HepG2 (cell line): Measurements from ENCODE around the gene ARHGEF38. TPM values are rescaled to one million over a fixed set of nuclear protein-coding genes. Genes with fewer than 3 reads are reported as not detected.

Source experiments
- ATAC-seq: fragments of 200-7000 bp; cut with Tn5 transposase; 3 replicates; pipeline ENCODE4 v1.9.1; 2020; ENCODE audit warnings: mild to moderate bottlenecking, moderate library complexity
- BruUV-seq: library from RNA; stranded (reverse); fragments of 400-500 nt; replicated peaks from 2 replicates; lab custom pipeline; 2021; lab: Mats Ljungman, UMichigan
- CTCF ChIA-PET: fragments of 300-600 bp; formaldehyde crosslinking; extraction: SDS; loops from one replicate; lab custom pipeline; 2021; ENCODE audit warnings: low total read pairs, inconsistent platforms, low intra/inter-chr PET ratio; lab: Yijun Ruan, JAX
- POLR2A ChIA-PET: fragments of 350-600 bp; sonication (Branson Sonifier 250); formaldehyde crosslinking; loops from one replicate; lab custom pipeline; 2020; ENCODE audit warnings: antibody characterized with exemption, inconsistent platforms; lab: Yijun Ruan, JAX
- DNase-seq: peaks from one replicate; pipeline ENCODE4 v3.0.0-alpha.2; 2015; ENCODE audit warnings: low spot score
- FAIRE-seq: peaks from 3 replicates; lab custom pipeline; 2011; peaks lifted over from hg19 to GRCh38; lab: Jason Lieb, UNC
- H2AFZ ChIP-seq: one replicate; pipeline ENCODE4 v1.6.1; 2011; ENCODE audit warnings: low read length, inconsistent platforms
- H3K27ac ChIP-seq: fragments of 300-600 bp; 3 replicates; pipeline ENCODE4 v1.8.0; 2011; ENCODE audit warnings: mixed run types, mild to moderate bottlenecking, mixed read lengths, low read length, inconsistent platforms; ENCODE audit not compliant: insufficient read depth; ENCODE audit errors: extremely low read length
- H3K27me3 ChIP-seq, 2 experiments: fragments of 200-600 bp in 1 of 2; 2 replicates in 1 of 2; 3 replicates in 1 of 2; pipeline versions ENCODE4 v1.6.0 to v1.8.0; 2011; ENCODE audit warnings: low read length in 2 of 2, mild to moderate bottlenecking in 2 of 2, moderate library complexity in 2 of 2, inconsistent platforms in 1 of 2; ENCODE audit not compliant: insufficient read depth in 2 of 2, control insufficient read depth in 1 of 2
- H3K36me3 ChIP-seq, 2 experiments: fragments of 200-600 bp in 1 of 2; replicated peaks in 1 of 2; 2 replicates in 1 of 2; 3 replicates in 1 of 2; pipeline versions ENCODE4 v1.5.1 to v1.8.0; 2011; ENCODE audit warnings: low read length in 2 of 2, inconsistent platforms in 1 of 2; ENCODE audit not compliant: insufficient read depth in 2 of 2, control insufficient read depth in 1 of 2
- H3K4me1 ChIP-seq: 2 replicates; pipeline ENCODE4 v1.5.1; 2012; ENCODE audit warnings: low read length, inconsistent platforms; ENCODE audit not compliant: insufficient read depth
- H3K4me2 ChIP-seq: 2 replicates; pipeline ENCODE4 v1.6.0; 2011; ENCODE audit warnings: low read depth, low read length, inconsistent platforms
- H3K4me3 ChIP-seq, 3 experiments: fragments of 200-600 bp in 1 of 3; sonication (generic), shearing (Covaris generic) in 1 of 3; replicated peaks in 1 of 3; 2 replicates each; pipeline ENCODE4 v1.5.1; 2011 to 2016; ENCODE audit warnings: low read length in 3 of 3, inconsistent platforms in 2 of 3, low read depth in 2 of 3, mild to moderate bottlenecking in 2 of 3, control low read depth in 1 of 3, mixed read lengths in 1 of 3; ENCODE audit not compliant: insufficient read depth in 1 of 3
- H3K79me2 ChIP-seq: one replicate; pipeline ENCODE4 v1.6.1; 2011; ENCODE audit warnings: low read length, inconsistent platforms; ENCODE audit not compliant: insufficient read depth
- H3K9ac ChIP-seq: 2 replicates; pipeline ENCODE4 v1.6.0; 2011; ENCODE audit warnings: mild to moderate bottlenecking, low read depth, low read length, inconsistent platforms; ENCODE audit not compliant: insufficient read depth
- H3K9me3 ChIP-seq: 2 replicates; pipeline ENCODE4 v1.5.1; 2012; ENCODE audit warnings: mild to moderate bottlenecking, low read length
- H4K20me1 ChIP-seq: 2 replicates; pipeline ENCODE4 v1.6.0; 2011; ENCODE audit warnings: inconsistent platforms, mild to moderate bottlenecking, low read length, moderate library complexity; ENCODE audit not compliant: insufficient read depth
- DNMT1 ChIP-seq: sonication (generic); formaldehyde crosslinking; IDR thresholded peaks from 2 replicates; pipeline ENCODE4 v1.5.1; 2020; ENCODE audit warnings: mild to moderate bottlenecking, missing genetic modification reagents
- GATA4 ChIP-seq: sonication (generic); IDR thresholded peaks from 2 replicates; pipeline ENCODE4 v1.6.1; 2016; ENCODE audit warnings: antibody characterized with exemption, low read depth, borderline replicate concordance
- HDAC2 ChIP-seq: sonication (generic); formaldehyde crosslinking; IDR thresholded peaks from 2 replicates; pipeline ENCODE4 v1.4.0; 2020; ENCODE audit warnings: missing genetic modification reagents
- NFAT5 ChIP-seq: sonication (generic); formaldehyde crosslinking; IDR thresholded peaks from 2 replicates; pipeline ENCODE4 v1.4.0; 2020; ENCODE audit warnings: missing genetic modification reagents
- RCOR2 ChIP-seq: IDR thresholded peaks from 2 replicates; pipeline ENCODE4 v1.6.1; 2016; ENCODE audit warnings: missing biosample characterization, missing genetic modification reagents
- TP53 ChIP-seq: sonication (generic); formaldehyde crosslinking; conservative IDR thresholded peaks from 2 replicates; pipeline ENCODE4 v1.4.0; 2020; ENCODE audit warnings: missing genetic modification reagents
- ZKSCAN8 ChIP-seq: IDR thresholded peaks from 2 replicates; pipeline ENCODE4 v1.6.1; 2016; ENCODE audit warnings: borderline replicate concordance, missing genetic modification reagents, missing compliant biosample characterization
- ZNF484 ChIP-seq: sonication (generic); formaldehyde crosslinking; IDR thresholded peaks from 2 replicates; pipeline ENCODE4 v1.5.1; 2020; ENCODE audit warnings: mild to moderate bottlenecking, low read depth, missing genetic modification reagents, borderline replicate concordance
- ZNF674 ChIP-seq: sonication (generic); formaldehyde crosslinking; IDR thresholded peaks from 2 replicates; pipeline ENCODE4 v1.5.0; 2020; ENCODE audit warnings: low read depth, mild to moderate bottlenecking, missing genetic modification reagents
- WGBS: methylation state at CpG from one replicate; pipeline ENCODE4 v1.1.6; 2017; ENCODE audit warnings: low lambda C conversion rate; 5-methylcytosine and 5-hydroxymethylcytosine counted together
- in situ Hi-C: cut with HindIII; loops from 2 replicates; pipeline ENCODE4 v1.10.0; 2017; ENCODE audit warnings: low pct_unique_long_range_greater_than_20kb; ENCODE audit not compliant: extremely low pct_ligation_motif_present
- intact Hi-C: fragments of 100-400 bp; cut with micrococcal nuclease; formaldehyde crosslinking; loops from one replicate; pipeline ENCODE4 v1.10.0; 2022; ENCODE audit not compliant: unreplicated experiment
- polyA plus RNA-seq, 8 experiments: library from polyadenylated mRNA; depleted of rRNA in 3 of 8; stranded (reverse) in 7 of 8; unstranded in 1 of 8; fragments of >200 nt; fragmentation: Illumina TruSeq in 4 of 8; extraction: Trizol in 4 of 8; gene quantifications; 2 replicates each; pipeline versions ENCODE4 v1.2.1 to v1.2.3, GENCODE V29; 2011 to 2016; ENCODE audit warnings: low read depth in 4 of 8, missing spikeins in 1 of 8, mixed read lengths in 1 of 8; ENCODE audit not compliant: insufficient read depth in 1 of 8
- total RNA-seq, 5 experiments: library from RNA; depleted of rRNA; stranded (reverse); fragments of >200 nt; fragmentation: Illumina TruSeq; extraction: Trizol; gene quantifications; 2 replicates each; pipeline ENCODE4 v1.2.3, GENCODE V29; 2016; ENCODE audit warnings: low read depth in 1 of 5
- TF ChIP-seq, protein P1 (sequence below): sonication (generic); formaldehyde crosslinking; IDR thresholded peaks from 2 replicates; pipeline ENCODE4 v1.5.1; 2020; ENCODE audit warnings: mild to moderate bottlenecking, missing genetic modification reagents, moderate library complexity
- TF ChIP-seq, protein P2 (sequence below): sonication (generic); formaldehyde crosslinking; IDR thresholded peaks from 2 replicates; pipeline ENCODE4 v1.8.1; 2023; ENCODE audit warnings: missing genetic modification reagents, inconsistent platforms, borderline replicate concordance

ARHGEF38 gene
- total and polyA plus RNA-seq, 2 of the 13 experiments (the other 11 are each of a cell fraction or from before 2014, with no cell fraction given): not detected

GRCh38 chr4:105551965-105552746 lies at the start of gene ARHGEF38 (continued):
- TF ChIP-seq, protein P1, sequence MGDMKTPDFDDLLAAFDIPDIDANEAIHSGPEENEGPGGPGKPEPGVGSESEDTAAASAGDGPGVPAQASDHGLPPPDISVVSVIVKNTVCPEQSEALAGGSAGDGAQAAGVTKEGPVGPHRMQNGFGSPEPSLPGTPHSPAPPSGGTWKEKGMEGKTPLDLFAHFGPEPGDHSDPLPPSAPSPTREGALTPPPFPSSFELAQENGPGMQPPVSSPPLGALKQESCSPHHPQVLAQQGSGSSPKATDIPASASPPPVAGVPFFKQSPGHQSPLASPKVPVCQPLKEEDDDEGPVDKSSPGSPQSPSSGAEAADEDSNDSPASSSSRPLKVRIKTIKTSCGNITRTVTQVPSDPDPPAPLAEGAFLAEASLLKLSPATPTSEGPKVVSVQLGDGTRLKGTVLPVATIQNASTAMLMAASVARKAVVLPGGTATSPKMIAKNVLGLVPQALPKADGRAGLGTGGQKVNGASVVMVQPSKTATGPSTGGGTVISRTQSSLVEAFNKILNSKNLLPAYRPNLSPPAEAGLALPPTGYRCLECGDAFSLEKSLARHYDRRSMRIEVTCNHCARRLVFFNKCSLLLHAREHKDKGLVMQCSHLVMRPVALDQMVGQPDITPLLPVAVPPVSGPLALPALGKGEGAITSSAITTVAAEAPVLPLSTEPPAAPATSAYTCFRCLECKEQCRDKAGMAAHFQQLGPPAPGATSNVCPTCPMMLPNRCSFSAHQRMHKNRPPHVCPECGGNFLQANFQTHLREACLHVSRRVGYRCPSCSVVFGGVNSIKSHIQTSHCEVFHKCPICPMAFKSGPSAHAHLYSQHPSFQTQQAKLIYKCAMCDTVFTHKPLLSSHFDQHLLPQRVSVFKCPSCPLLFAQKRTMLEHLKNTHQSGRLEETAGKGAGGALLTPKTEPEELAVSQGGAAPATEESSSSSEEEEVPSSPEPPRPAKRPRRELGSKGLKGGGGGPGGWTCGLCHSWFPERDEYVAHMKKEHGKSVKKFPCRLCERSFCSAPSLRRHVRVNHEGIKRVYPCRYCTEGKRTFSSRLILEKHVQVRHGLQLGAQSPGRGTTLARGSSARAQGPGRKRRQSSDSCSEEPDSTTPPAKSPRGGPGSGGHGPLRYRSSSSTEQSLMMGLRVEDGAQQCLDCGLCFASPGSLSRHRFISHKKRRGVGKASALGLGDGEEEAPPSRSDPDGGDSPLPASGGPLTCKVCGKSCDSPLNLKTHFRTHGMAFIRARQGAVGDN (CRISPR knock-in tag): no peak
- no peak for TF ChIP-seq ZNF484 (CRISPR knock-in tag)
- TF ChIP-seq TP53 (CRISPR knock-in tag): no peak
- TF ChIP-seq RCOR2 (CRISPR knock-in tag): no peak

DNA sequence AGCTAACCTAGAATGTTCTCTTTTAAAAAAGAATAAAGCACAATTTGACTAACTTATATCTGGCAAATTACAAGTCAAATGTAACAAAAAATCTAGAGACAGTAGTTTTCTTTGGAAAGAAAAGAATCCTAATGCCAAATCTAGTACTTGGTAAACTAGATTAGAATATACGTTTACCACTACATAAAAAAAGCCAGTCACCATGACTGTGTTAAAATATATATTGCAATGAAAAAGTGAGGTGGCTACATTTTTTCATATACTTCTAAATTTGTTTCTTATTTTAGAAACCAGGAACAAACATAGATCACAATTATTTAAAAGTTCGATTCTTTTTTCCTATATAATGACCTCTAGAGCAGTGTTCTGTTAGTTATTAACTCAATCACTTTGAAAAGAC lies 48.9 kb upstream of the ARHGEF38 start:
- no peak for FAIRE-seq
- H4K20me1 ChIP-seq: no peaks in the 10 kb centered on the region
- TF ChIP-seq, protein P2, sequence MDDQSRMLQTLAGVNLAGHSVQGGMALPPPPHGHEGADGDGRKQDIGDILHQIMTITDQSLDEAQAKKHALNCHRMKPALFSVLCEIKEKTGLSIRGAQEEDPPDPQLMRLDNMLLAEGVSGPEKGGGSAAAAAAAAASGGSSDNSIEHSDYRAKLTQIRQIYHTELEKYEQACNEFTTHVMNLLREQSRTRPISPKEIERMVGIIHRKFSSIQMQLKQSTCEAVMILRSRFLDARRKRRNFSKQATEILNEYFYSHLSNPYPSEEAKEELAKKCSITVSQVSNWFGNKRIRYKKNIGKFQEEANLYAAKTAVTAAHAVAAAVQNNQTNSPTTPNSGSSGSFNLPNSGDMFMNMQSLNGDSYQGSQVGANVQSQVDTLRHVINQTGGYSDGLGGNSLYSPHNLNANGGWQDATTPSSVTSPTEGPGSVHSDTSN (CRISPR knock-in tag): no peak
- TF ChIP-seq ZKSCAN8 (CRISPR knock-in tag): no peak
- no peak for TF ChIP-seq HDAC2 (CRISPR knock-in tag)
- TF ChIP-seq NFAT5 (CRISPR knock-in tag): no peak
- no peak for TF ChIP-seq GATA4
- TF ChIP-seq ZNF674 (CRISPR knock-in tag): no peak
- TF ChIP-seq DNMT1 (CRISPR knock-in tag): no peak

More for the DNA sequence above, 48.9 kb upstream of the ARHGEF38 start:
- H3K4me3 ChIP-seq: no peak overlapping the region
- DNase-seq (no peak), ATAC-seq (no peak)
- no peaks in the 10 kb centered on the region for H3K36me3 ChIP-seq
- H3K4me2 ChIP-seq: no peak overlapping the region
- intact Hi-C loops (no loop called here), in situ Hi-C loops (no loop called here)
- no peaks in the 10 kb centered on the region for H3K79me2 ChIP-seq
- H3K9me3 ChIP-seq: no peaks in the 10 kb centered on the region
- H3K4me1 ChIP-seq: no peaks in the 10 kb centered on the region
- no peak overlapping the region for H3K27ac ChIP-seq
- H2AFZ ChIP-seq: no peak overlapping the region
- no peak overlapping the region for H3K9ac ChIP-seq
- no peaks in the 10 kb centered on the region for H3K27me3 ChIP-seq
- BruUV-seq: no TSS peak
- 0% methylated on average over 2 of the region's 2 CpGs for WGBS
- ChIA-PET POLR2A (no interaction called here), CTCF (no interaction called here)
